Activated gamma-delta T cell treated with Interleukin-2 at 50 U/mL for 16 hours (primary cell): ENCODE data around the gene SLC25A12.
"Not testable (repeated sequence)": the region's sequence is repeated elsewhere in the genome, so short reads cannot be mapped to it uniquely, and the experiment has no call there.

Experiments used
- DNase-seq: peaks from one replicate; pipeline ENCODE4 v3.0.0-alpha.2; 2020

Gene SLC25A12

DNA sequence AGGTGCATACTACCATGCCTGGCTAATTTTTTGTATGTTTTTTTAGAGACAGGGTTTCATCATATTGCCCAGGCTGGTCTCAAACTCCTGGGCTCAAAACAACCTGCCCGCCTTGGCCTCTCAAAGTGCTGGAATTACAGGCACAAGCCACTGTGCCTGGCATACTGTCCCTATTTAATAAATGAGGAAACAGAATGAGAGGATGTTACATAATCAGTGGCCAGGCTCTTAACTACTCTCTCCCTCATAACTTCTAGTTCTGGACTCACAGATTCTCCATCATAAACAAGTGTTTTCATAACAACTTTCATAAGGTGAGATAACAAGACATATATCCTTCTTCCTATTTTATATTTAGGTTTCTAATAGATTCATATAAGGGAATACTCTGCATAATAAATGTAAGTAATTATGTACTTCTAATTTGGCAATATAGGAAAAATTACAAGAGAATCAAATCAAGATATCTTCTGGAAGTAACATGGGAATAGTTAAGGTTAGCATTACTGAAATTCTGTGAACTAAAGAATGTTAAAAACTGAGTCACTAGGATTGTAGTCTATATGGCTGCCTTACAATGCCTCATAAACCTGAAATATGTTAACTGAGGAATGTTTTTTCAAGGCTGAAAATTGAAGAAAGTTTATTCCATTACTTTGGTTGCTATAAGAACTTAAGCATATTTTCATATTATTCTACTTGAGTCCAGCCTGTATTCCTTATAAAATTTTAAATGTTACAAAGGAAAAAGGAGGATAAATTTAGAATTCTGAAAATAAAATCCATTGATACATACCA lies 71.3 kb downstream of the SLC25A12 start:
- no peak for DNase-seq

DNA sequence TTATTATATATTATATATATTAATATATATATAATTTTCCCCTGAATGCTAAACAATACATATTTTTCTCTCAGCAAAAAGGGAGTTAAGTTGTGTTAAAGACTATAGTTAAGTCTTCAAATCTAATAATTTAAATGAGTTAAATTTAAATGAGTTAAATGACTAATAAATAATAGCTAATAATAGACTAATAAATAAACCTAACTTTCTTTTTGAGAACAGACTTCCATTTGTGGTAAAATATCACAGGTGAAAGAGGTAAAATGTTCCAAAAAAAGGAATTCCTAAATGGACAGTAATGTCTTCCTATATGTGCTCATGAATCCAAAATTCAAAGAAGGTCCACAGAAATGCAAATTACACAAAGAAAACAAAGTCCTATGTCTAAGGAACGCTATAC lies 74.6 kb downstream of the SLC25A12 start:
- no peak for DNase-seq

DNA sequence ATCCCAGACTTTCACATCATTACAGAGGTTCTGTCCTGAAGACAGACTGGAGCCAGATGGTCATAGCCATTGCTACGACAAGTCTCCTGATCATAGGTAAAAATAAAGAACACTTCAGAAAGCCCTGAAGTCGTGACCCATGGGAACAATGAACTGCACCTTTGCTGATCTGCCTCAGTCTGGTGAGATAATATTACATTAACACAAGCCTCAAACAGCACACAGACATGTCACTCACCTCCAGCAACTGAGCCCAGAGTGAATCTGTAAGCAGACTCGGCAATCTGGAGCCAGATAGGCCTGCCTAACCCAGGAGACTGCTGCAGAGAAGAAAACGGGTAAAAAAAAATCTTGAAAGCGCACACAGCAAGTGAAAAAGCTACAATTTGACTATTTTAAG lies 79.2 kb downstream of the SLC25A12 start:
- no peak for DNase-seq

DNA sequence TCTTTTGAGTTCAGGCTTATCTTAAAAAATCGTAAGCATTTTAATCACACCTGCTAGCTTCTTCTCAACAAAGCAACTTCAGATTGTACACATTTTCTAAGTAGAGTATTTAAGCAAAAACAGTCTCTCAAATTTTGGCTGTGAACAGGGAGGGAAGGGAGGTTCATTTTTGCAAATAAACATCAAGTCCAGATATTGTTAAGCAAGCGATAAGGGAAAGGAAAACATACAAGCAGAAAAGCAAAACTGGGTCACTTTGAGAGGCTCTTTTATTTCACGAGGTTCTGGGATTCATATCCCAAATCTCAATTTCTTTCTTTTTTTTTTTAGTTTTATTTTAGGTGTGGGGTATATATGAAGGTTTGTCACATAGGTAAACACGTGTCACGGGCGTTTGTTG lies 79.9 kb downstream of the SLC25A12 start:
- no peak for DNase-seq

DNA sequence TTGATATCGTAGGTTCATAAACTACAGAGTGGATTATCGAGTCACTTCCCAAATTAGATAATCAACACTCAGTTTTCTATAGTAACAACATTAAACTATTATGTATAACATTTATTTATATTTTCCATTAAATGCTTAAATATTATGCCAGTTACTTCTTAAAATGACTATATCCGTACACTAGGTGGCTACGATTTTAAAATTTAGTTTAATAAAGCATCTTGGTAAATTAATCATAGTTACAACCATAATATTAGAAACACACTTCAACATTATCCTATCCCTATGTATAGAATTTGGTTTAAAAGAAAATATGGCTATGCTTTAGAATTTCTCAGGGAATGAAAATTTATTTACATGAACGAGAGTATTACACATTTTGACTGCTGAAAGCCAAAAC lies 80.3 kb downstream of the SLC25A12 start:
- no peak for DNase-seq

DNA sequence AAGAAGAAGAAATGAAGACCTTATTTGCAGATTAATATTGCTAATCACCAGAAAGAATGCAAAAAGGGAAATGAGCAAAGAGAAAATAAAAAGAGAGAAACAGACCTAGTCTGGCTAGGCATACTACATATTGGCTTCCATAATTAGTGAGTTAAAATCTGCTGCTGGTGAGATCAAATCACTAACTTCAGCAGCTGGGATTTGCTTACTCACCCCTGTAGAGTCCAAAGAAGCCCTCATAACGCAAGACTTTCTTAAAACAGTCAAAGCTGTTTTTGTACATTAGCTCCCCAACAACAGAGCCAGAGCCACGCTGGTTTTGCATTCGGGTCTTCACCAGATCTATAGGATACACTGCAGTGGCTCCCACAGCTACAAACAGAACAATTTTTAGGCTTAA lies 80.9 kb downstream of the SLC25A12 start:
- DNase-seq: no peak

DNA sequence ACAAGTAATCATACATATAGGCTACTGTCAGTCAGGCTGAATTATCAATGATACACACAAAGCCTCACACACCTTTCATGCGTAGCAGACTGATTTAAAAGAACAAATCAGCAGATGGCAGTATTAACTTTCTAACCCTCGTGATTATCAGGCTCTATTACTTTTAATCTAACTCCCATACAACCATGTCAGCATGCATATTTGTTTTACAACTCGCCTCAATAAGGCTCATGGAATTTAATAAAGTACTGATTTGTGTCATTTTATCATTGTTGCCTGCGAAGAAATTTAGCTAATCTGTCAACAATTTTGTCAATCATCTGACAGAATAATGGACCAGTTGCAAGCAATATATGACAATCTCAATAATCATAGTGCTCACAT lies 82.8 kb downstream of the SLC25A12 start:
- DNase-seq: no peak

DNA sequence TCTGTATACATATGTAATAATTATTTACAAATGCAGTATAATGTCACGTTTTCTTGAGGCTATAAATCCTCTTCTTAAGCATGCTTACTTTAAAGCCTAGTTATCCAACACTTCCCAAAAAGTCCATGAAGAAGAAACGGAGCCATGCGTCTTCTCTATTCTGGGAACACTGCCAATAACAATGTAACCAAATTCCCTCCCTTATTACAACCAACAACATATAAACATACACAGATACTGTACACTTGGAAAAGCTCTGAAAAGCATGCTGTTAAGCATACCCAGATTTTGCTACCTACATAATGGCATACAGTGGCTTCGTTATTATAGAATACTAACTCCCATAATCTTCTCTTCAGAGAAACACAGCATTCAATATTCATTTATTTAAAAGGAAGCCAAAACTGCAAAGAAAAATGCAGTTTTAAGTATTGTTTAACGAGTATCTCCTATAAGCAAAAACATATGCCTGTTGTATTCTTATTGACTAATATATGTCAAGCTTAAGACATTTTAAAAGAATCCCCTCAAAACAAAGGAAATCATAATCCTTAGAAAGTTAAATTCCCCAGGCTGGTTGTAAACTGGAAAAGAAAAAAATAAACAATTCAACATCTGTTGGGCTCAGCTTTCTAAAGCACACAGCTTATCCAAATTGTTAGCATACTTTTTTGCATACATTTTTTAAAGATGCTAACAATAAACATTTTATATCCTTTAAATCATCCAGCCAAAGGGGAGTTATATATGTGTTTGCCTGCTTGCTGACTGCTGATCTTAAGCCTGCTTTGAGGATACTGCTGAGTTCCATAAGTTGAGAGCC lies 83.4 kb downstream of the SLC25A12 start:
- DNase-seq: no peak

DNA sequence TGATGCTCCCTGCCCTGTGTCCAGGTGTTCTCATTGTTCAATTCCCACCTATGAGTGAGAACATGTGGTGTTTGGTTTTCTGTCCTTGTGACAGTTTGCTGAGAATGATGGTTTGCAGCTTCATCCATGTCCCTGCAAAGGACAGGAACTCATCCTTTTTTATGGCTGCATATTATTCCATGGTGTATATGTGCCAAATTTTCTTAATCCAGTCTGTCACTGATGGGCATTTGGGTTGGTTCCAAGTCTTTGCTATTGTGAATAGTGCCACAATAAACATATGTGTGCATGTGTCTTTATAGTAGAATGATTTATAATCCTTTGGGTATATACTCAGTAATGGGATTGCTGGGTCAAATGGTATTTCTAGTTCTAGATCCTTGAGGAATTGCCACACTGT lies 85.2 kb downstream of the SLC25A12 start:
- not testable (repeated sequence) for DNase-seq

DNA sequence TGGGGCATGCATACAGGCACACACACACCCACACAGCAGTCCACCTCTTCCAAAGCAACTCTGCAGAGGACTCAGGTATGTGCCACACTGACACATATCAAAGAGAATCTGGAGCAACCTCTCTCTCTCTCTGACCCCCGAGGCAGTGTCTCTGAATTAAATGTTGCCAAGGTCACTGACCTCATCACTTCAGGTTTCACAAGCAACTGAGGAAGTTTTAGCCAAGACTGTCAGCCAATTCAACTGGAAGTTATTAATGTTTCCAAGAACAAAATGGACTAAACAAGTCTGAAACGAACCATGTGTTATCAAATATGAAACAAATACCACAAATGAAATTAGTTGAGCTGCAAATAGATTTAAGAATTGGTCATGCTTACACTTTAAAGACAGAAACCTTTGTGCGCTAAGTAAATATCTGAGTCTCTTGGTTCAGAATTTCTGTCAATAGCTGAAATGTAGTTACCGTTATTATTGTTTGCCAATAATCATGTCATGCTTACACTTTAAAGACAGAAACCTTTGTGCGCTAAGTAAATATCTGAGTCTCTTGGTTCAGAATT lies 86.1 kb downstream of the SLC25A12 start:
- no peak for DNase-seq

DNA sequence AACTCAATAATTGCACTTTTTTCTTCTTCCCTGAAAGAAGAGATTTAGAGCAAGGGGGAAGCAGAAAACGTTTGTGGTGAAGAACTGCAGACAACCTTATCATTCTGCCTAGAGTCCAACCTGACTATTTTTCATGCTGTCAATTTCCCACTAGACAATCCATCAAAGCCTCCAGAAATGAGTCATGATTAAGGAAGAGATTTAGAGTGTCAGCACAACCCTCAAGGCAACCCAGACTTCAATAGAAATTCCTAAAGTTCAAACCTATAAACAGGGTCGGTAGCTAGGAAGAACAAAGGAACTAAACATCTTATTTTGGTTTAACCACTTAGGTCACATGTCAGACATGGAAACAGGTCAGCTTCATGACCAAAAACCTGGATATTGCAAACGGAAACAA lies 86.9 kb downstream of the SLC25A12 start:
- DNase-seq: no peak

DNA sequence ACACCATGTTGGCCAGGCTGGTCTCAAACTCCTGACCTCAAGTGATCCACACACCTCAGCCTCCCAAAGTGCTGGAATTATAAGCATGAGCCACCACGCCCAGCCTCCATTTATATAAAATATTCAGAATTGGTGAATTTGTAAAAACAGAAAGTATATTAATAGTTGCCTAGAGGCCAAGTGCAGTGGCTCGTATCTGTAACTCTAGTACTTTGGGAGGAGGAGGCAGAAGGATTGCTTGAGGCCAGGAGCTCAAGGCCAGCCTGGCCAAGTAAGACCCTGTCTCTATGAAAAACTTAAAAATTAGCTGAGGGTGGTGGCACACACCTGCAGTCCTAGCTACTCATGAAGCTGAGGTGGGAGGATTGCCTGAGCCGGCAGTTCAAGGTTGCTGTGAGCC lies 89.6 kb downstream of the SLC25A12 start:
- DNase-seq: no peak

DNA sequence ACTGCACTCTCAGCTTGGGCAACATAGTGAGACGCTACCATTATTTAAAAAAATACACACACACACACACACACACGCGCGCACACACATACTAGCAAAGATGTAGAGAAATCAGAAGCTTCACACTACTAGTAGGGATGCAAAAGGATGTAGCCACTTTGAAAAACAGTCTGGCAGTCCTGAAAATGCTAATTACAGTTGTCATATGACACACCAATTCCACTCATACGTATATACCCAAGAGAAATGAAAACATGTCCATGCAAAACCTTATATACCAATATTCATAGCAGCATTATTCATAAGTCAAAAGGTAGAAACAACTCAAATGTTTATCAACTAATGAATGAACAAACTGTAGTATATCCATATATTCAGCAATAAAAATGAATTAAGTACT lies 90.3 kb downstream of the SLC25A12 start:
- no peak for DNase-seq

DNA sequence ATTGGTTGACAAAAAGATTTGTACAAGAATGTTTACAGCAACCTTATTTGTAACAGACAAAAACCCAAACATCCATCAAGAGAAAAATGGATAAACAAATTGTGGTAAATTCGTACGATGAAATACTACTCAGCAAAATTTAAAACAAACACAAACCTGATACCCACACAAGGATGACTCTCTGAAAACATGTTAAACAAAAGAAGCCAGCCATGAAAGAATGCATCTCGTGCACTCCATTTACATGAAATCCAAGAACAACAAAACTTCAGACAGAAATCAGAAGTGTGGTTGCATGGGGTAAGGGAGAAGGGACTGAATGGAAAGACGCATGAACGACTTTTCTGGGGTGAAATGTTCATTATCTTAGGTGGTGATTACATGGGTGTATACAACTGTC lies 93.4 kb downstream of the SLC25A12 start:
- no peak for DNase-seq

DNA sequence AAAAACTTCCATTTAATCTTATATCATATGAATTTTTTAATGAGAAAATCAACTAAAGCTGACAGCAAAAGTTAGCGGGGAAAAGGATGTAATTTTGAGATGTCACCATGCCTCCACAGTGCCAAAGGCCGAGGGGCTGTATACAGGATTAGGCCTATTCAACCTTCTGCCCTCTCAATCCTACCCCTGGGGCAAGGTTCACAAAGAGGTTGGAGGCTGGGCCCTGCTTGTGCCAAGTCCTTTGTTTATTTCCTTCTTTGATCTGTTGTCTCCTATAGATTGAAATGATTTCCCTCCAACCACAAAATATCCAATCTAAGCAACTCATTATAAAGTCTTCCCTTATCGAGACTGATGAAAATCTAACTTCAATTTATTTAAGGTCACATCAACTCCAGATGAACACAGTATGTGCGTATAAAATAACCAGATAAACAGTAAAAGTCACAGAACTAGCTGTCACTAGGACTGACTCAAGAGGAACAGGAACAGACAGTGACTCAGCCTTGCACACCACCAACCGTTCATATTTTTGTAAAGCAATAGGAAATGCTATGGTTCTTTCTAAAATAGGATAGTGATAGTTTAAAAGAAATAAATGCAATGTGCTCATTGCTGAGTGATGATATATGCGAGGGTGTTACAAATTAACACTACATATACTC lies 95.8 kb downstream of the SLC25A12 start:
- DNase-seq: no peak

DNA sequence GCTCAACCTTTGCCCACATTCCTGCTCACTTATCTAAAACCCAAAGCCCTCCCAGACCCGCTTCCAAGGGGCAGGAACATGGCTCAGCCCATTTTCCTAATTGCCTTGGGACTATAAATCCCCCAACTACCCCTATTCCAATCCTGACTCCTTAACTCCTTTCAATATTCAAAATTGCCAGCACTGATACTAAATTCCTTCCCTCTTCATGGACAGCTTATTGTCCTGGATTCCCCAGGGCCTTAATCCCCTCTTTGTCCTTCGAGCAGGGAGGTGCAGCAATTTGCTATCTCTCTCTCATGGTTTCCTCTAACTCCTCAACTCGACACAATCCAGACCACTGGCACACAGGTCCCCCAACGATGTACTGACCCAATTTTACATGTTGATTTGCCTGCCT lies 99.1 kb downstream of the SLC25A12 start:
- DNase-seq: no peak

DNA sequence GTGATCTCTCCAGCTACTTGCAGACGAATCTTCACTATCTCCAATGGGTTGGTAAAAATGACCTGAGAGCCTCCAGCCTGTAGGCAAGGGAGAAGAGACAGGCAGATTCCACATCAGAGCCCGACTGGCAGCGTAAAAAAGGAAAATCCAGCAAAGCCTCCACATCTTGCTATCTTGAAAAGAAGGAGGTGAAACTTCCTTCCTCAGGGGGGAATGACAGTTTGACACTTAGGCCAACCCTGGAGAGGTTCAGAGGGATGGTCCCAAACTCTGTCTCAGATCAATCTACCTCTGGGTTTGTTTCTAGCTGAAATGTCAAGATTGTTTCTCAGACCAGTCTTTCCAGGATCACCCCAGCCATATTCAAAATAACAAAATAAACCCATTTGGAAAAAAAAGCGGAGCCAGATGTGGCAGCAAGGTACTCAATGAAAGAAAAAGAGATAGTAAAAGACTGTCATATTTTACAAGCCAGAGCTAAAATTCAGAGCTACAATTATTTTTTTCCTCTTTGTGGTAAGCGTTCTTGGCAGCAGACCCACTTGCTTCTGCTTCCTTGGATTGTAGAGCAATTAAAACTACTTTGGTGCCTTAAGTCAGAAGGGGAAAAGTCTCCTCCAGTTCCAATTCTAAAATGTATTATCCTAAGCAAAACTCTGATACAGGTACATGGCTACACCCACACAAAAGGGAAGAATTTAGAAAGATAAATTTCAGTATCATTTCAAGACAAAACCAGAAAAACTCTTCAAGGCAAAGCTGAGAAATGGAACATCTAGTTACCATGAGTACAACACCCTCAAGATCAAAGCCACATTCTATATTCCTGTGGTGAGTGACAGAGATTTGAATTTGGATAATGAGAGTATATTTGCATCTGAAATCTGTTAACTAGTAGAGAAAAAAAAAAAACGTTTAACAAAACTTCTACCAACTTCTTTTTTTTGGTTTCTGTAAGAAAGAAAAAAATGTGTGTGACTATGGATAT lies 100.1 kb downstream of the SLC25A12 start:
- DNase-seq: no peak

DNA sequence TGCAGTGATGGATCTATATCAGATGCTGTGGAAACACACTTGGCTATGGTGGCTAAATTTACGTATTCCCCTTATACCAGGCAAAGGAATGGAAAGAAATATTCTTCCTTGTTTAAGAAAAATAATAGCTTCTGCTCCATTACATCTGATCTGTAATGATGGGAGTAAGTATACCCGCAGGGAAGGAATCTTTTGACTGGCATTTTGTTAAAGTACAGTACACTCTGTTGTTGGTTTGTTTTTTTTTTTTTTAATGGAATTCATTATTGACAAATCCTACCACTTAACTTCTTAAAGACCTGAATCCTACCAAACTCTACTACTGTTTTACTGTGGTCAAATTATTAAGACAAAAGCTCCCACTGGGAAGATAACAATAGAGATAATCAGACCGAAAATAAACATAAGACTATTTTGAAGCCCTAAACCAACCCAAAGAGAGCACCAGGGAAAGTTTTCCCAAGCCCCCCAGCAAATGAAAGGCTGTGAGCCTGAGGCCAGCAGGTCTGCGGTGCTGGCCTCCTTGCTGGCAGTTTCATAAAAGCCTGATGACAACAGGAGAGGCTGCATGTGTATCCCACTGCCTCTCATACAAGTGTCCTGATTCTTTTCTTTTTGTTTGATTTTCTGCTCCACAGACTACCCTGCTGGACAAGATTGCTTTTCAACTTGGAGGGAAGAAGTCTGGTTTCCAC lies 101.0 kb downstream of the SLC25A12 start:
- DNase-seq: no peak

DNA sequence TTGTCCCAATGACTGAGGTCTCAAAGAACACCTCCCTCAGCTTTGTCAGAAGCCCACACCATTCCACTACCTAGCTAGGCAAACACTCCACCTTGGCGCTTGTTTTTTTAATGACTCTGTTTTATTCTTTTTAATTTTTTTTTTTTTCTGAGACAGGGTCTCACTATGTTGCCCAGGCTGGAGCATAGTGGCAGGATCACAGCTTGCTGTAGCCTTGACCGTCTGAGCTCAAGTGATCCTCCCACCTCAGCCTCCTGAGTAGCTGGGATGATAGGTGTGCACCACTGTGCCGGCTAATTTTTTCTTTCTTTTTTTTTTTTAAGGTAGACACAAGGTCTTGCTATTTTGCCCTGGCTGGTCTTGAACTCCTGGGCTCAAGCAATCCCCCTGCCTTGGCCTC lies 101.9 kb downstream of the SLC25A12 start:
- DNase-seq: no peak

DNA sequence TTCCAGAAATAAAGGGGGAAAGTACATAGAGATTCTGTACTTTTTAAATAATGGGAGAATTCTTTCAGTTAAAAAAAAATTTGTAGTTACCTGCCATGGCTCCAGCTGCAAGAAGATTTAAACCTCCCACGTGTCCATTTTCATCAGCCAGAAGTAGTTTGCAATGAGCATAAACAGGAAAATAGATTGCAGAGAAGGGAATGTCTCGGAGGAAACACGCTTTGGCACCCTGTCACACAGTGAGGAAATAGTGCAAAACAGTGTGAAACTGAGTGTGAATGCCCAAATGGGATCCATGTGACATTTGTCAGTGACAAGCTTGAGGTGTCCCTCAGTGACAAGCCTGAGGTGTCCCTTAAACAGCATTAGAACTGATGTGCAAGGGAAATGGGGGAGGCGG lies 102.7 kb downstream of the SLC25A12 start:
- no peak for DNase-seq

DNA sequence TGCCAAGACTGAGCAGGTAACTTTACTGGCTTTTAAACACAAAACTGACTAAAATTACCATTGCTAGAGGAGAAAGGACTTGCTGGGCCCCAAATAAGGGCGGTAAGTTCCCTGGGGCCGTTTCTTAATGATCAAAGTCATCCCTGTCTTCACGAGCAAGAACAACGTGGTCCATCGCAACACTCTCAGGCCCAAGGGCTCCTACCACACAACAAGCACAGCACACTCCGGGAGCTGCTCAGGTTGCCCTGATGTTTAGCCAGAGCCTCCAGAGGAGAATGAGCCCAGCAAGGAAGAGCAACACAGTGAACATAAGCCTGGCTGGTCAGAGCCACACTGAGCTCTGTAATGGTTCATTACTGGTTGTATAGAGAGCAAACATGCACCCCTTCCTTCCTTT lies 104.1 kb downstream of the SLC25A12 start:
- DNase-seq: no peak
